AG04450 (cell line): ENCODE measurements around the gene CNTNAP2. TPM values are rescaled to one million over a fixed set of nuclear protein-coding genes. Genes with fewer than 3 reads are reported as not detected.
A peak's percentile ranks its signal among the peaks of the same experiment; 100 is the strongest.

Experiments
- CTCF ChIA-PET: fragments of 300-600, 350-600 bp; formaldehyde crosslinking; extraction: SDS; loops from one replicate; lab custom pipeline; 2022; ENCODE audit warnings: antibody characterized with exemption, inconsistent platforms; lab: Charles Lee
- POLR2A ChIA-PET: fragments of 350-600 bp; formaldehyde crosslinking; extraction: SDS; loops from one replicate; lab custom pipeline; 2021; ENCODE audit warnings: antibody characterized with exemption, inconsistent platforms; lab: Yijun Ruan, JAX
- DNase-seq: peaks from one replicate; pipeline ENCODE4 v3.0.0-alpha.2; 2011; ENCODE audit warnings: low read depth, low spot score
- H3K27ac ChIP-seq: one replicate; pipeline ENCODE4 v1.5.1; 2012; ENCODE audit warnings: low read depth, low read length, control low read depth
- H3K27me3 ChIP-seq: one replicate; pipeline ENCODE4 v1.6.0; 2012; ENCODE audit warnings: low read length; ENCODE audit not compliant: control insufficient read depth, insufficient read depth
- H3K4me3 ChIP-seq: 2 replicates; pipeline ENCODE4 v1.5.1; 2011; ENCODE audit warnings: mild to moderate bottlenecking, low read depth, low read length, control low read depth
- H3K9me3 ChIP-seq: 2 replicates; pipeline ENCODE4 v1.5.1; 2012; ENCODE audit warnings: low read length; ENCODE audit not compliant: control insufficient read depth, insufficient read depth
- polyA plus RNA-seq: library from polyadenylated mRNA; depleted of rRNA; stranded (reverse); fragments of >200 nt; gene quantifications from 2 replicates; pipeline ENCODE4 v1.2.3, GENCODE V29; 2011
- TF ChIP-seq, protein P1 (sequence below): IDR thresholded peaks from 2 replicates; pipeline ENCODE4 v1.5.1; 2011; ENCODE audit warnings: low read depth, low read length, control low read depth, inconsistent platforms

CNTNAP2 gene
- polyA plus RNA-seq, 1 experiment, result not detected

DNA sequence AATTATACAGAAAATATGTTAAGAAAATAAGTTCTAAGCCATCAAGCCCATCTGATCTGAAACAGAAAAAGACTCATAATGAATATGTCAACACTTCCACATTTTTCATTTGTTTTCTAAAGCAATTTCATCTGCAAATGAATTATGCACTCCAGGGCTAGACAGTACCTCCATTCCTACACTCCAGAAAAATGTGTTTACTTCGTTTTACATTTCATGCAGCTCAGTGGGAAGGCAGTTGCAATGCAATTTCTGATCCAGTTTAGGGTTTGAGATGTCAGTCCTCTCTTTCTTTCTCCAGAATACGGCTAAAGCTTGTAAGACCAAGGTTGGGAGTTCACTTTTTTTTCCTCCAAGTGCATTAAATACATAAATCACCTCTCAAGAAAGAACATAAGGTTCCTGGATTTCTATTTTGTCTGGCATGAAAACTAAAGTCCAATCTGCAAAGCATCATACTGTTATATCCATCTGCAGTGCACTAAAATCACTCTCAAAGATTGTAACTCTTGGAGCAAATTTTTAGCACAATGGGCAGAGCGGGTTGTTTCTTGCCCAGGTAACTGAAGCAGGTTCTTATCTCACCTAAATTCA lies 2125.2 kb downstream of the CNTNAP2 start:
- ChIA-PET CTCF (interaction anchor here (0.6 to 2.3 kb wide), 2 partner anchors 810 to 996 kb away, joined by 3 to 12 read pairs; no protein-coding TSS in a partner anchor), POLR2A (no interaction called here)
- TF ChIP-seq, protein P1, sequence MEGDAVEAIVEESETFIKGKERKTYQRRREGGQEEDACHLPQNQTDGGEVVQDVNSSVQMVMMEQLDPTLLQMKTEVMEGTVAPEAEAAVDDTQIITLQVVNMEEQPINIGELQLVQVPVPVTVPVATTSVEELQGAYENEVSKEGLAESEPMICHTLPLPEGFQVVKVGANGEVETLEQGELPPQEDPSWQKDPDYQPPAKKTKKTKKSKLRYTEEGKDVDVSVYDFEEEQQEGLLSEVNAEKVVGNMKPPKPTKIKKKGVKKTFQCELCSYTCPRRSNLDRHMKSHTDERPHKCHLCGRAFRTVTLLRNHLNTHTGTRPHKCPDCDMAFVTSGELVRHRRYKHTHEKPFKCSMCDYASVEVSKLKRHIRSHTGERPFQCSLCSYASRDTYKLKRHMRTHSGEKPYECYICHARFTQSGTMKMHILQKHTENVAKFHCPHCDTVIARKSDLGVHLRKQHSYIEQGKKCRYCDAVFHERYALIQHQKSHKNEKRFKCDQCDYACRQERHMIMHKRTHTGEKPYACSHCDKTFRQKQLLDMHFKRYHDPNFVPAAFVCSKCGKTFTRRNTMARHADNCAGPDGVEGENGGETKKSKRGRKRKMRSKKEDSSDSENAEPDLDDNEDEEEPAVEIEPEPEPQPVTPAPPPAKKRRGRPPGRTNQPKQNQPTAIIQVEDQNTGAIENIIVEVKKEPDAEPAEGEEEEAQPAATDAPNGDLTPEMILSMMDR, result no peak
- Histone ChIP-seq H3K4me3 (no peak overlapping the region), H3K27ac (no peak overlapping the region), H3K27me3 (no peaks in the 10 kb centered on the region), H3K9me3 (peaks cover 5% of the 10 kb centered on the region)
- no peak for DNase-seq

- Histone ChIP-seq H3K27me3 (no peaks in the 10 kb centered on the region), H3K27ac (no peak overlapping the region), H3K9me3 (peaks cover 5% of the 10 kb centered on the region), H3K4me3 (no peak overlapping the region)
- ChIA-PET POLR2A (no interaction called here), CTCF (interaction anchor here (0.5 to 2.3 kb wide), 7 partner anchors 17 to 1227 kb away, joined by 3 to 12 read pairs (median 4); no protein-coding TSS in a partner anchor)
- TF ChIP-seq, protein P1, result peak; percentile 64
- DNase-seq, result no peak
Measured at GRCh38 chr7:148242294-148242821, 2125.8 kb downstream of the CNTNAP2 start.

GRCh38 chr7:148245381-148245780 lies 2128.8 kb downstream of the CNTNAP2 start:
- no peak overlapping the region for H3K4me3 ChIP-seq
- peaks cover 18% of the 10 kb centered on the region for H3K9me3 ChIP-seq
- TF ChIP-seq, protein P1, result no peak
- DNase-seq, result no peak
- H3K27ac ChIP-seq, result no peak overlapping the region
- no peaks in the 10 kb centered on the region for H3K27me3 ChIP-seq
- ChIA-PET CTCF (no interaction called here), POLR2A (no interaction called here)

DNA sequence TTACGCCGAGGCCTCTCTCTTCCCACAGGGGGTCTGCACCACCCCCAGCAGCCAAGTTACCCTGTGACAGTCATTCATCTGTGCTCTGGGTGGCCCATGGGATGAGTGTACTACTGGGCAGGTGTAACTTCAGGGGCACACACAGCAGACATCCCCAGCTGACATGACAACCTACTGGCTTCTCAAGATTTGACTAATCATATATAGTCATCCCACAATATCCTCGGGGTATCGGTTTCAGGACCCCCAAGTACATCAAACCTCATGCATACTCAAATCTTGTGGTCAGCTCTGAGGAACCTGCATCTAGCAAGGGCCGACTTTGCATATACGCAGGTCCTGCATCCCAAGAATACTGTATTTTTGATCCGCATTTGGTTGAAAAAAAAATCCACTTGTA lies 2137.0 kb downstream of the CNTNAP2 start:
- Histone ChIP-seq H3K9me3 (peaks cover 29% of the 10 kb centered on the region), H3K4me3 (no peak overlapping the region), H3K27ac (no peak overlapping the region), H3K27me3 (no peaks in the 10 kb centered on the region)
- POLR2A ChIA-PET, result no interaction called here
- CTCF ChIA-PET, result interaction anchor here (0.5 kb wide), 1 partner anchor 24 kb away, joined by 3 read pairs; no protein-coding TSS in a partner anchor
- DNase-seq, result no peak
- TF ChIP-seq, protein P1, result no peak

DNA sequence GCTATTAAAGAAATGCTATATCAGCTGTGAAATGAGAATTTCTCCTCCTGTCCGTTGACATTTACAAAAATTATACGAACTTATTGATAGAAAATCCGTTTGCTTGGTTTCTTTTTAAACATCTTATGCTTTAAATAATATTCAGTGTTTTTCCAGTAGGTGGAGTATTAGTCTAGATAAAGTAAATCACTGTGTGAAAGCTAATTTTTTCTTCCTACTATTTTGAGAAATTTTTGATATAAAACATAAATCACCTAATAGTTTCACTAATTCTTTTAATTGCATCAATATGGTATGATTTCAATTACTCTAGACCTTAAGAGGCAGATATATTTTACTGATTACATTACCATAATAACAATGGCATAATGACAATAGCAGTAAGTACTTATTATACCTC lies 2138.7 kb downstream of the CNTNAP2 start:
- Histone ChIP-seq H3K9me3 (peaks cover 16% of the 10 kb centered on the region), H3K27me3 (no peaks in the 10 kb centered on the region), H3K27ac (no peak overlapping the region), H3K4me3 (no peak overlapping the region)
- no peak for DNase-seq
- ChIA-PET CTCF (no interaction called here), POLR2A (no interaction called here)
- TF ChIP-seq, protein P1, result no peak
